Spleen (tissue), 7 donors: ENCODE data around the gene TRAIP.

Experiments used
- CTCF ChIP-seq, 11 experiments: fragments of 200-600 bp in 7 of 11; fragments of 450-650 bp in 4 of 11; sonication (generic) in 4 of 11; IDR thresholded peaks in 8 of 11; conservative IDR thresholded peaks in 3 of 11; 1 replicate in 7 of 11; 2 replicates in 4 of 11; pipeline versions ENCODE4 v1.4.0 to v1.8.0; 2016 to 2021; ENCODE audit warnings: antibody characterized with exemption in 11 of 11, inconsistent platforms in 4 of 11, mild to moderate bottlenecking in 1 of 11
- POLR2A ChIP-seq, 3 donors: fragments of 450-650 bp; IDR thresholded peaks; one replicate each; pipeline ENCODE4 v1.5.1; 2017; ENCODE audit warnings: antibody characterized with exemption in 3 of 3, mild to moderate bottlenecking in 1 of 3
- donor health status: DM: no; HTN: no; CAD: no; lungs with moderate emphysema.
- donor health status: DM: no; HTN: no; CAD: no.
- donor health status: DM: no; HTN: no; CAD: no.

- TF ChIP-seq CTCF (IDR thresholded peaks at IDR 0.05 in 8 of 11, conservative IDR thresholded peaks at IDR 0.05 in 3 of 11) (no peak), POLR2A (IDR thresholded peaks at IDR 0.05) (no peak)
Measured at GRCh38 chr3:49842843-49843517, 13.4 kb downstream of the TRAIP start.
